Measurements from ENCODE around the gene IMMP2L.

DNA sequence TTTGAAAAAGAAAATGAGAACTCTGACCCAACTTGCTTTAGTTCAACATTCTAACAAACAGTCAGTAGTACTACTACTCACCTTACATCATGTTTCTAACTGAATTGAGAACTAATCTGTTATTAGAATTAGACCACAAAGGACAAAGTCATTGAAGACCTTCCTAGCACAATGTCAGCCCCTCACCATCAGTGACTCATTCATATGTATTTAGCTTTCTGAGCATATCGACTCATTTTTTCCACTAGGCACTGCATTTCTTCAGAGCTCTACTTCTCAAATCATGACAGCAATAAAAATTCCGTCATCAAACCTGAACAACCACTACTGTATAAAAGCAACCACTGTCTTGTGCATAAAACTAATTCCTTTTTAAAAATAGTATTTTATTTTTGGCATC lies 475.8 kb downstream of the IMMP2L start:
- TF ChIP-seq, protein P1, sequence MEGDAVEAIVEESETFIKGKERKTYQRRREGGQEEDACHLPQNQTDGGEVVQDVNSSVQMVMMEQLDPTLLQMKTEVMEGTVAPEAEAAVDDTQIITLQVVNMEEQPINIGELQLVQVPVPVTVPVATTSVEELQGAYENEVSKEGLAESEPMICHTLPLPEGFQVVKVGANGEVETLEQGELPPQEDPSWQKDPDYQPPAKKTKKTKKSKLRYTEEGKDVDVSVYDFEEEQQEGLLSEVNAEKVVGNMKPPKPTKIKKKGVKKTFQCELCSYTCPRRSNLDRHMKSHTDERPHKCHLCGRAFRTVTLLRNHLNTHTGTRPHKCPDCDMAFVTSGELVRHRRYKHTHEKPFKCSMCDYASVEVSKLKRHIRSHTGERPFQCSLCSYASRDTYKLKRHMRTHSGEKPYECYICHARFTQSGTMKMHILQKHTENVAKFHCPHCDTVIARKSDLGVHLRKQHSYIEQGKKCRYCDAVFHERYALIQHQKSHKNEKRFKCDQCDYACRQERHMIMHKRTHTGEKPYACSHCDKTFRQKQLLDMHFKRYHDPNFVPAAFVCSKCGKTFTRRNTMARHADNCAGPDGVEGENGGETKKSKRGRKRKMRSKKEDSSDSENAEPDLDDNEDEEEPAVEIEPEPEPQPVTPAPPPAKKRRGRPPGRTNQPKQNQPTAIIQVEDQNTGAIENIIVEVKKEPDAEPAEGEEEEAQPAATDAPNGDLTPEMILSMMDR (conservative IDR thresholded peaks at IDR 0.05) = no peak
- no peak for TF ChIP-seq ZFX (IDR thresholded peaks at IDR 0.05)

Data from C4-2B (cell line).